Uterus (tissue), 4 donors: Measurements from ENCODE around the gene WDFY4. TPM values are rescaled to one million over a fixed set of nuclear protein-coding genes. Genes with fewer than 3 reads are reported as not detected.

Experiments
- DNase-seq, 2 donors: peaks; one replicate each; pipeline ENCODE4 v3.0.0-alpha.2; 2019 to 2020
- H3K27ac ChIP-seq, 2 donors: fragments of 200-600 bp; sonication (generic); 1 replicate in 1 of 2; 2 replicates in 1 of 2; pipeline ENCODE4 v1.5.1; 2016 to 2018
- H3K27me3 ChIP-seq, 2 donors: fragments of 200-600 bp; sonication (generic); one replicate each; pipeline ENCODE4 v1.5.1; 2018 to 2019; ENCODE audit warnings: control low read depth in 1 of 2
- H3K36me3 ChIP-seq, 2 donors: fragments of 200-600 bp; sonication (generic); one replicate each; pipeline ENCODE4 v1.5.1; 2019; ENCODE audit warnings: control low read depth in 1 of 2
- H3K4me1 ChIP-seq, 2 donors: fragments of 200-600 bp; sonication (generic); one replicate each; pipeline ENCODE4 v1.5.1; 2018 to 2019; ENCODE audit warnings: control low read depth in 1 of 2
- H3K4me3 ChIP-seq, 2 donors: fragments of 200-600 bp; sonication (generic); 1 replicate in 1 of 2; 2 replicates in 1 of 2; pipeline ENCODE4 v1.5.1; 2018 to 2019; ENCODE audit warnings: mild to moderate bottlenecking in 1 of 2
- H3K9me3 ChIP-seq, 2 donors: fragments of 200-600 bp; sonication (generic); one replicate each; pipeline ENCODE4 v1.5.1; 2019; ENCODE audit warnings: control low read depth in 1 of 2
- CTCF ChIP-seq, 4 experiments: fragments of 200-600 bp in 2 of 4; fragments of 450-650 bp in 2 of 4; sonication (generic) in 2 of 4; IDR thresholded peaks; one replicate each; pipeline ENCODE4 v1.5.1; 2016 to 2019; ENCODE audit warnings: antibody characterized with exemption in 4 of 4, mild to moderate bottlenecking in 2 of 4, moderate library complexity in 1 of 4
- POLR2A ChIP-seq, 2 donors: fragments of 450-650 bp; IDR thresholded peaks; one replicate each; pipeline ENCODE4 v1.6.1; 2016; ENCODE audit warnings: antibody characterized with exemption in 2 of 2, mild to moderate bottlenecking in 1 of 2, moderate library complexity in 1 of 2
- intact Hi-C: fragments of 100-400 bp; cut with DNase I; formaldehyde crosslinking; loops from one replicate; pipeline ENCODE4 v1.15.1; 2023; ENCODE audit warnings: low total_unique reads
- total RNA-seq, 4 donors: library from RNA; depleted of rRNA in 3 of 4; stranded (reverse); fragments of >200 nt in 3 of 4; gene quantifications; one replicate each; pipeline versions ENCODE4 v1.1.0 to v1.2.4, GENCODE V29; 2014 to 2023
- donor health status: DM: yes; HTN: yes; CAD: no.

The WDFY4 gene
- total RNA-seq, 4 donors from 2014 or later = 0.26 to 5.2 (median 1.2) TPM

GRCh38 chr10:48655411-48656240 is 29.0 kb upstream of the WDFY4 start:
- intact Hi-C loops = loop anchor here (10.0 kb wide), 1 partner anchor 291 kb away; no protein-coding TSS in a partner anchor
- Histone ChIP-seq H3K4me3 (peak overlapping the region; percentile 14 to 40), H3K36me3 (no peaks in the 10 kb centered on the region), H3K27me3 (no peaks in the 10 kb centered on the region), H3K27ac (peak overlapping the region; percentile 0 to 13), H3K9me3 (no peaks in the 10 kb centered on the region), H3K4me1 (peaks cover 0 to 4% of the 10 kb centered on the region in 2 donors)
- no peak for TF ChIP-seq POLR2A (IDR thresholded peaks at IDR 0.05)
- no peak for TF ChIP-seq CTCF (IDR thresholded peaks at IDR 0.05)
- peak; percentile 33 to 52 for DNase-seq

GRCh38 chr10:48656241-48656913 is 28.3 kb upstream of the WDFY4 start:
- DNase-seq = peak; percentile 74 to 89
- intact Hi-C loops = loop anchor here (10.0 kb wide), 1 partner anchor 292 kb away; no protein-coding TSS in a partner anchor
- Histone ChIP-seq H3K36me3 (no peaks in the 10 kb centered on the region), H3K9me3 (no peaks in the 10 kb centered on the region), H3K4me3 (peak overlapping the region; percentile 14 to 40), H3K4me1 (peaks cover 0 to 4% of the 10 kb centered on the region in 2 donors), H3K27me3 (no peaks in the 10 kb centered on the region), H3K27ac (peak overlapping the region in 1 of 2 donors; percentile 0)
- TF ChIP-seq POLR2A (IDR thresholded peaks at IDR 0.05) (no peak), CTCF (IDR thresholded peaks at IDR 0.05) (peak; percentile 75 to 98 (median 94))

GRCh38 chr10:48656914-48657305 is 27.8 kb upstream of the WDFY4 start:
- no peaks in the 10 kb centered on the region for H3K27me3 ChIP-seq
- H3K9me3 ChIP-seq = no peaks in the 10 kb centered on the region
- H3K4me1 ChIP-seq = peaks cover 0 to 4% of the 10 kb centered on the region in 2 donors
- no peak overlapping the region for H3K4me3 ChIP-seq
- TF ChIP-seq POLR2A (IDR thresholded peaks at IDR 0.05) = no peak
- TF ChIP-seq CTCF (IDR thresholded peaks at IDR 0.05) = no peak
- no peak overlapping the region for H3K27ac ChIP-seq
- intact Hi-C loops = loop anchor here (10.0 kb wide), 1 partner anchor 292 kb away; no protein-coding TSS in a partner anchor
- no peaks in the 10 kb centered on the region for H3K36me3 ChIP-seq
- DNase-seq = no peak

DNA sequence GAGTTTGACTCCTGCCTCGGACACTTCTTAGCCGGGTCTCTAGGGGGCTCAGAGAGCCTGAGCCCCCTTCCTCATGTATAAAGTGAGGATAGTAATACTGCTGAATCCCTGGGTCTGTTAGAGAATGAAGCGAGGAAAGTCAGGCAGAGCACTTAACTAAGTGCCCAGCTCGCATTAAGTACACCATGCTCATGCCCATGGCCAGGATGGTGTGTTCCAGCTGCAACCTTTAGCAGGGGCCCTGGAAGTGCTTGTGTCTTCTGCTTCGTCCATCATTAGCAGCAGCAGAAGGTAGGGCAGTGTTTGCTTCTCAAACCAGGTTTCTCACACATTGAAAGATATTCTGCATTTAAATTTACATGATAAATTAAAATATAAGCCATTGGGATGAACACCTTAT is 27.3 kb upstream of the WDFY4 start:
- no peak for DNase-seq
- no peak overlapping the region for H3K4me3 ChIP-seq
- no peaks in the 10 kb centered on the region for H3K27me3 ChIP-seq
- intact Hi-C loops = loop anchor here (10.0 kb wide), 1 partner anchor 293 kb away; no protein-coding TSS in a partner anchor
- H3K27ac ChIP-seq = no peak overlapping the region
- H3K36me3 ChIP-seq = no peaks in the 10 kb centered on the region
- no peaks in the 10 kb centered on the region for H3K9me3 ChIP-seq
- TF ChIP-seq CTCF (IDR thresholded peaks at IDR 0.05) (no peak), POLR2A (IDR thresholded peaks at IDR 0.05) (no peak)
- H3K4me1 ChIP-seq = peaks cover 0 to 4% of the 10 kb centered on the region in 2 donors
